ENCODE results near the gene TTLL6.

TTLL6 gene

GRCh38 chr17:48737330-48738043, 79.5 kb downstream of the TTLL6 start:
- no peak for DNase-seq (ENCODE audit: low spot score)

DNA sequence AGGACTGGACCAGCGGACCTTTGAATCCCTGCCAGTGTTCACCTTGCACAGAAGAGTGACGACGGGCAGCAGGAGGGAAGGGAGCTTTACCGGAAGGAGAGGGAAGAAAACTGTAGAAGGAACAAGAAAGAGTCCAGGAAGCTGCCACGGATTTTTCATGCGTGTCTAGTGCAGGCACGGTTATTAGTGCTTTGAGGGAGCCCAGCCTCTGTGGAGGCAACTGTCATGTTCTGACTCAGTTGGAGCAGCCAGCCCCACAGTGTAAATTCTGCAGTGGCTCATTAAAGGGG, 82.0 kb downstream of the TTLL6 start:
- DNase-seq (ENCODE audit: low spot score): no peak

DNA sequence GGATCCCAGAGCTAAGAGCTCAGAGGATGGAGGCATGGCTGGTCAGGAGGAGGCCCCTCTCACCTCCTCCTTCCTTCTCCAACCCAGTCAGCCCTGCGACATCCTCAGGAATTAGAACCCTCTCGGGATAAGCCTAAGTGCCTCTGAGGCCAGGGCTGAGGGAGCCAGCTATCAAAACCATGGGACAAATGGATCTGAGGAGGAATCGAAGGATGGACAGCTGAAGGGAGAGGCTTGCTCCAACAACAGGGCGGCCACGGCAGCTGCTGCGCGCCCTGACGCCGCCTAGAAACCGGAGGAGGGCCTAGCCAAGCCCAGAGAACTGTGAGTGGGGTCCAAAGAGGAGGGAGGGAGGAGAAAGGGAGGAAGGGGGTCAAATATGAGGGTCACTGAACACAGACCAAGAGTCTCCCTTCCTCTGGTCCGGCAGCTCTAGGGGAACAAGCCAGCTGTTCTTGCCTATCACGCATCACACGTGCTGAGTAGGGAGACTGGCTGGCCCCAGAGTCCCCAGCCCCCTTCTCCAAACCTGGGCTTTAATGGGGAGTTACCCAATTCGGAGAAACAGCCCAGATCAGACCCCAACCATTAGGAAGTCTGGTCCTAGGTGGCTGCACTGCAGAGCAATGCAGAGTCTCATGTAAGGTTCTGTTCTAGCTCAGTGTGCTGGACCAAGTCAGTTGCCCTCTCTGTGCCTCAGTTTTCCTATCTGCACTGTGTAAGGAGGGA, 82.5 kb downstream of the TTLL6 start:
- DNase-seq (ENCODE audit: low spot score): no peak

GRCh38 chr17:48733632-48734328, 83.2 kb downstream of the TTLL6 start:
- no peak for DNase-seq (ENCODE audit: low spot score)

DNA sequence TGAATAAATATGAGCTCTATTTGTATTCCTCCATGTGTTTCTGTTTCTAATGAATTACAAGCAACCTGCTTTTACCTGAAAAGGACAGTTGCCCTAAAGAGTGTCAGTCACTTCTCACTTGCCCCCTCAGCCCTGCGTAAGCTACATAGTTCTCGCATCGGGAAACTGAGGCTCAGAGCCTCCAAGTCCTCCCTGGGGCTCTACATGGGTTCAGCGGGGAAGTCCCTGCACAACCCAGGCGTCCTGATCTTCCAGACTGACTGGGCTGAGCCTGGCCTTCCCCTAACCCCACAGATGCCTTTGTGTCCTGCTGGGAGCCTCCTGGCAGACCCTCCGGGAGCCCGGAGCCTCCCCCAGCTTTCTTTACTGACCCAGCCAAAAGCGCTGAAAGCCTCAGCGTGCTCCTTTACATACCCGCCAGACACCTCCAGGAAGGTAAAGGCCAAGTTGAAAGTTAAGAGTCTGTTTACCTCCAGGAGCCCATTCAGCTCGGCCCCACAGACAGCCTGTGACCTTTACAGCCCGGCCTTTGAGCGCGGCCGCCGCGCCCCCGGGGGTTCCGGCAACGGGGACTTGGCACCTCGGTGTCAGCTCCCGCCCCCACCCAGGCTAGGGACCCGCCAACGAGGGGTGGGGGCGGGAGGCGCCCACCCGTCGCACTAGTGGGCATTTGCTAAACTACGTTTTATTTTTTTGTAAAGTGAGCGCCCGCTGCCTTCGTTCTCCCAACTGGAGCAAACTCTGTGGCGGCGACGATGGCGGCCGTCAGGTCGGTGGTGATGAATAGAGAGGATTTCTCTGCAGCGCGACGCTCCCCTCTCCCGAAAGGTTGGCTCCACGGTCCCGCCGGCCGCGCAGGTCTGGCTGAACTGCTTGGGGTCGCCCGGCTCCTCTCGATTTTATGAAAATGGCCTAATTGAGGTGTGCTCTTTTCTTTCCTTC, 84.1 kb downstream of the TTLL6 start:
- DNase-seq (ENCODE audit: low spot score): no peak

- DNase-seq (ENCODE audit: low spot score): no peak
These were observed 85.7 kb downstream of the TTLL6 start for GRCh38 chr17:48731355-48731754.

DNA sequence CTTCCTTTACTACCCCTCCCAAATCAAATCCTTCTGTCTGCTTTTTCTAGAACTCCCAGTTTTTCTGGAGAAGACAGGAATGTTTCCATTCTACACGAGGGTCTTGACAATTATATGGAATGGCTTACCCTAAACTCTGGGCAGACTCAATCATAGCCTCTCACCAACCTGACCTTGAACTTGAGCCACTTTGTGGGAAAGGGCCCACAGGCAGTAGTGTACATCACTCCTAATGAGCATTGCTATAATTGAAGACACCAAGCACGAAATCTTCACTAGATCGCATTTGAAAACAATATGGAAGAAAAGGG, 86.8 kb downstream of the TTLL6 start:
- DNase-seq (ENCODE audit: low spot score): no peak

- no peak for DNase-seq (ENCODE audit: low spot score)
These were observed 87.4 kb downstream of the TTLL6 start for GRCh38 chr17:48729335-48730239.

DNA sequence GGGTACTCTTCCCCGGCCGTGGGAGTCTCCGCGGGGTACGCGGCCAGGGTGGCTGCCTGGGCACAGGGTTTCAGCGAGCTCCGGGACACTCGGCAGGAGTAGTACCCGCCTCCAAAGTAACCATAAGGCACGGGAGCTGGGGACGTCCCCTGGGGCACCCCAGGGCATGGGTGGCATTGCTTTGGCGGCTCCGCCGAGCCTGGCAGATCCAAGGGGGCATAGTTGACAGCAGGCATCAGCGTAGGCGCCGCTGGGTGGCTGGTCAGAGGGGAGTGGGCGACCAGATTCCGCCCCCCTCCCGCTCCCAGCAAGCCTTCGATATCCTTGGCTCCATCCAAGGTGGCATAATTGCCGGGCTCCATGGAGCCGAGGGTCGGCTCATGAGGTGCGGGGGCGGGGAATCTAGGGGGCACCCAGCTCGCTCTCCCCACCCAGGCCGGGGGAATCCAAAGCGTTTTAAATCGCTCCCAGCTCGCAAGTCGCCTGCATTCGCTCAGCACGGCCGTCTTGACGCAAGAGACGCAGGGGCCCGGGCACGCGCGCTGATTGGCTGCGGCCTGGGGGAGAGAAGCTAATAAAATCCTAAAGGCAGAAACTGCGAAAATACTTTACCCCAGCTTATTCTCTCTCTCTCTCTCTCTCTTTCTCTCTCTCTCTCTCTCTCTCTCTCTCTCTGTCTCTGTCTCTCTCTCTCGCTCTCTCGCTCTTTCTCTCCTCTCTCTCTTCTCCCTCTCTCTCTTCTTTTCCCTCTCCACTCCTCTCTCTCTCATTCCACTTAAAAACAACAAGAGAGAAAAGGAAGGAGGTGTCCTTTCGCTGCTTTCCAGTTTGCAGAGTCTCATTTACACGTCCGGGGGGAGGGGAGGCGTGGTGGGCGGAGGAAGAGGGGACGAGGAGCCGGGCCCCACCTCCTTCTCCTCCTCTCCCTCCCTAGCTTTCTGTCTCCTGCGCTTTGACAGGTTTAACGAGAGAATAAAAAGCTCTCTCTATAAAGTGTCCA, 88.5 kb downstream of the TTLL6 start, which contains the start of gene HOXB13:
Gene HOXB13 (minus strand): TSS at position 519 of the 1,000 bp plus-strand sequence. CDS start 157 bp downstream, at position 362.
- no peak for DNase-seq (ENCODE audit: low spot score)

DNA sequence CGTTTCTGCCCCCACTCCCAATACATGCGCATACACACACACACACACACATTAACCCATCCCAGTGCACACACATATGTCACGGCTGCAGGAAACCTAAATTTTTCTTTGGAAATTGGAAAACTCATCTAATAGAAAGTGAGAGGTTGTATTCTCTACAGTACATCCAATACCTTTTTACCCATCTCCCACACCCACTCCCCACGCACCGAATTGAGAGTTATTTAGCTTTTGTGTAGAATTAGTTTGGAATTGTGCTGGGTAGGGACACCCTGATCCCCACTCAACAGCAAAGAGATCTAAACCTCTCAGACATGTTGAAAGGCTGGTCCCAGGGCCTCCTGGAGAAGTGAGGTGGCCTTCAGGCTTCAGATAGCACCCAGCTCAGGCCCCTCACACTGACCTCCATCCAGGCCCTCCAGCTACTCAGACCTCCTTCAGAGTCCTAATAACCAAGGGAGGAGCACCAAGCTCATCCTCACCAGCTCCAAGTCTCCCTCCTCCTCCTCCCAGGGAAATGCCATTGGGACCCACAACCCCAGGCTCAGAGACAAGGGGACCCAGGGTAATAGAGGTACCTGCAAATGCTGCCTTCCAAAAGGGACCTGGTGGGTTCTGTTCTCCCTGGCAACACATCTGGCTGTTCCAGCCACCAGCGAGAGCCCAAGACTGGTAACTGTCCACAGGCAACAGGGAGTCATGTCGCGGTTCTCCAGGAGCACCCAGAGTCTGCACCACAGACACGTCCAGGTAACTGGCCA, 89.4 kb downstream of the TTLL6 start:
- DNase-seq (ENCODE audit: low spot score): no peak

DNA sequence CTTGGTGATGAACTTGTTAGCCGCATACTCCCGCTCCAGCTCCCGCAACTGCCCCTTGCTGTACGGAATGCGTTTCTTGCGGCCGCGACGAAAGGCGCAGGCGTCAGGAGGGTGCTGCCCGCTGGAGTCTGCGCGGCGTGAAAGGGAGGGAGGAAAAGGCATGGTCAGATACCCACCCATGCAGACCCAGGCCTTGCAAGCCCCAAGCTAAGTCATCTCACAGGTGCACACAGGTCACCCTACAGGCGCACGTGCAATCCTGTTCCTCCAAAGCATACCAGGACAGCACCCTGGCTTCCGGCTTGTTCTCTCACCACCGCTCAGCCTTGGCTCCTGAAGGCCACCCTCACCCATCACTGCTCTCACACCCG, 90.1 kb downstream of the TTLL6 start:
- DNase-seq (ENCODE audit: low spot score): no peak

GRCh38 chr17:48726114-48726915, 90.7 kb downstream of the TTLL6 start:
- no peak for DNase-seq (ENCODE audit: low spot score)

DNA sequence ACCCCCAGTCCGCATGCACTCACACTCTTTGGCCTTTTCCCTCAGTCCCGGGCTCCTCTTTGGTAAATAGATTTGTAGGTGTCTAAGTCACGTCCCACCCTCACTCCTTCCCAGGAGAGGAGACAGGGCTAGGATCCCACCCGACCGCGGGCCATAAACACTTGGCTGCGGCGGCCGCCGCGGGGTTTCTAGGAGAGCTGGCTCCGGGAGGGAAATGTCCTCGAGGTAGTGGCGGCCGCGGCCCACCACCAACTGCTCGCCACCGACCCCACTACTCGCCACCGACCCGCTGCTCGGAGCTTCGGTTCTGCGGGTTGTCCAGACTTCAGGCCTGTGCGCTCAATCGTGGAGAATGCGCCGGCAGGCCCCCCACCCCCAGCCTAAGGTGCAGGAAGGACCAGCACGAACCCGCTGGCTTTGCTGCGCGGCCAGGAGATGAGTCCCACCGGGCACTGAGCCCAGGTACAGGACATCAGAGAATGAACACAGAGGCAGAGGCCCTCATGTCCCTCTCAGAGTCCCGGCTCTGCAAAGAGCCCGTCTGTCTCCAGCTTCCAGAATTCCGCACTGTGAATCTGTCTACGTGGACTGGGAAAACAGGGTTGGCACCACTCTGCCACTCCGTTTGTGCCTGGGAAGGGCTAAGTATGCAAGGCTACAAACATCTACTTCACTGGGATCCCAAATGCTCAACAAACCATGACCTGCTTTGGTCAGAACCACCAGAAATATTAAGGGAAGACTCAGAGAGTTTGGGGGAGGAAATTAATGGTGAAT, 91.6 kb downstream of the TTLL6 start:
- no peak for DNase-seq (ENCODE audit: low spot score)

DNA sequence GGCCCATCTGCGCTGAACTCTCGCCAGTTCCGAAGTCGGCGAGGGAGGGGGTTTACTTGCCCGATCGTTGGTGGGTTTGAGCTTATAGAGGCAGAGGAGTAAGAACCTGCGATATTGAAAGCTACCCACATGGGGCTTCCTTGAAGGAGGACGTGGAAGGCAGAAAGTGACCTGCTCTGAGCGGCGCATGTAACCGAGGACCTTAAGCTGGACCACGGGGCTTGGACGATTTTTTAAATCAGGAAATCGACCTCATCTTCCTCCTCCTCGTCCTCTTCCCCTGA, 92.1 kb downstream of the TTLL6 start:
- no peak for DNase-seq (ENCODE audit: low spot score)

DNA sequence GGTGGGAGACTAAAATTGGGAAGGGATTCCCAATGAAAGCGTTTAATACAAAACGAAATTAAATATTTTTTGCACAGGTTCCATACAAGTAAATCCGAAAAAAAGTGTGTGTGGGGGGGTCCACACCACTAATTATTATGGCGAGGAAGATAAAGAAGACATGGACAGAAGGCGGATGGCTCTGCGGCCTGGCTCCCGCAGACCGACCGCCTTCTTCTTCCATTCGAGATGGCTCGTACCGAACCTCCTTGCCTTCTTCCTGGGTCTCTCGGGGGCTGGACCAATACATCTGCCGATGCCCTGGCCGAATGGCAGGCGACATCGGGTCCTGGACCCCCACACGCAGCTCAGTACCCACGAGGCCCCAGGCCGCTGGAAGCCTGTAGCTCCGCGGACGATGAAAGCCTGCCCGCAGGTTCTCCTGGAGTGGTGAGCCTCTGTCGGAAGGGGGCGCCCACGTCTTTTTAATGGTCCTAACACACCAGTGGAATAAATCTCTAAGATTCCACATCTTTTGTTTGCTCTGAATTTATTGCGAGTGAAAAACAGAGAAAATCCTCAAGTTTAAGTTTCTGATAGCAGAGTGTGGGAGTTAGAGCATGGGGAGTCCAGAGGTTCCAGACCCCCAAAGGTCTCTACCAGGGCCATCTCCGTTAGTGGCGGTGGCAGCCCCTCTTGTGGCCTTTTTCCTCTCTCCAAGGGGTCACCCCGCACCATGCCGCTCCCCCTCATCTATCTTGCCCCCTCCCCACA, 92.6 kb downstream of the TTLL6 start:
- peak; percentile 76 for DNase-seq (ENCODE audit: low spot score)

DNA sequence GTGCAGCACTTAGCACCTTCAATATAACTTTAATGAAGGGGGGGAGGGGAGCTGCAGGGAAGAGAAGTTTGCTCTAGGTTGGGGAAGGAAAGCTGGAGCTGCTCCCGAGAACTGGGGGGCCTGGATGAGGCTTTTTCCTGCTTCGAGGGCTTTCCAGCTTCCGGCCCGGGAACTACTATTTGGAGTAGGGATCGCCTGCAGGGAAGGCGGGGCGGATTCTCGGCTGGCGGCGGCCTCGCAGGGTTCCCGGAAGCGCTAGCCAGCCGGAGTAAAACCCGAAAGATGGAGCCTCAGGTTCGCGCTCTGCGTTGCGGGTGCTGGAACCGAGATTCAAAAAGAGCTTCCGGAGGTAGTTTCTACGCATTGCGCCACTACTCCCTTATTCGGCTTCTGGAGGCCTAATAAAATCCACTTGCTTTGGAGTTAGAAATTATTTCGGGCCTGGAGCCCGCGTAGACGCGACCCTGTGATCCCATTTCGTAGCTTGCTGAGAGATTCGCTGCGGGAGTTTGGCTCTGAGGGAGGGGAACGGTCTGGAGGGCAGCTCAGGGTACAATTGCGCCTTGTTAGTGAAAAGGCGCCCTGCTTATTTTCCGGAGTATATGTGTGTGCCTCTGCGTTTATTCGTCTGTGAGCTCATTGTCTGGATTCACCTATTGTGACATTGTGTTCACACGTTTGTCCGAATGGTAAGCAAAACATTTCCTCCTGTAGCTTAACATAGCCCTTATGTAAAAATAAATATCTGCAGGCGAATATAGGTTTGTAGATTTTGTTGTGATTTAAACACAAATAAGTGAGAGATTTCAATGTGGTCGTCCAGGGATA, 93.4 kb downstream of the TTLL6 start:
- DNase-seq (ENCODE audit: low spot score): no peak

All from HuH-7.5 (cell line).